ENCODE results near the gene AIRE. TPM values are rescaled to one million over a fixed set of nuclear protein-coding genes. Genes with fewer than 3 reads are reported as not detected.

Gene AIRE
- total RNA-seq, 4 donors from 2014 or later: 0.12 TPM; not detected in 3

DNA sequence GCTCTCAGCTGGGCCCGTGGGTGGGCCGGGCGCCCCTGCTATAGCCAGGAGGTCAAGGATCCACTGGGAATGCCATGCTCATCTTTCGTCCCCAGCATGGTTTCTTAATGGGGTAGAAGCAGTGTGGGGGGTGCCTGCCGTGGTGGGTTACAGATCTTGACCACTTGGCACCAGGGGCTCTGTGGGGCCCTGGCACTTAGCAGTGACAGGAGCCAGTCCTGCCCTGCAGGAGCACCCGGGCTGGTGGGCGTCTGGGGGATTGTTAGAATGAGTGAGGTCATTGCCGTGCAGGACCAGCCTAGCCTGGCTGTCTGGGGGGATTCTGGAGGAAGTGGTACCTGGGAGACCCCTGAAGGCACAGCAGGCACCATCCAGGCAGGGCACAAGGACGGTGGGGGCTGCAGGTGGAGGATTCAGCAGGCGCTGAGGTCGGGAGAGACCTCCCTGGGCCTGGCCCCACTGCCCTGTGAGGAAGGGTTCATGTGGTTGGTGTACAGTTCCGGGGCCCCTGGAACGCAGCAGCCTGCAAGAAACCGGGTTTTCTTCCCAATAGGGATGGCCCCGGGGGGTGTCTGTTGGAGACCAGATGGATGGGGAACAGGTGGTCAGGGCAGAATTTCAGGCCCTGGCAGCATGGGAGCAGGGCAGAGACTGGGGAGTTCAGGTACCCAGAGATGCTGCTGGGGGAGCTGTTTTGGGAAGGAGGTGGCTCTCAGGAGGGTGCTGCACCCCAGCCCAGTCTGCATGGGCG, 4.8 kb downstream of the AIRE start:
- no peak for DNase-seq (ENCODE audit: low spot score)
- TF ChIP-seq, protein P1, sequence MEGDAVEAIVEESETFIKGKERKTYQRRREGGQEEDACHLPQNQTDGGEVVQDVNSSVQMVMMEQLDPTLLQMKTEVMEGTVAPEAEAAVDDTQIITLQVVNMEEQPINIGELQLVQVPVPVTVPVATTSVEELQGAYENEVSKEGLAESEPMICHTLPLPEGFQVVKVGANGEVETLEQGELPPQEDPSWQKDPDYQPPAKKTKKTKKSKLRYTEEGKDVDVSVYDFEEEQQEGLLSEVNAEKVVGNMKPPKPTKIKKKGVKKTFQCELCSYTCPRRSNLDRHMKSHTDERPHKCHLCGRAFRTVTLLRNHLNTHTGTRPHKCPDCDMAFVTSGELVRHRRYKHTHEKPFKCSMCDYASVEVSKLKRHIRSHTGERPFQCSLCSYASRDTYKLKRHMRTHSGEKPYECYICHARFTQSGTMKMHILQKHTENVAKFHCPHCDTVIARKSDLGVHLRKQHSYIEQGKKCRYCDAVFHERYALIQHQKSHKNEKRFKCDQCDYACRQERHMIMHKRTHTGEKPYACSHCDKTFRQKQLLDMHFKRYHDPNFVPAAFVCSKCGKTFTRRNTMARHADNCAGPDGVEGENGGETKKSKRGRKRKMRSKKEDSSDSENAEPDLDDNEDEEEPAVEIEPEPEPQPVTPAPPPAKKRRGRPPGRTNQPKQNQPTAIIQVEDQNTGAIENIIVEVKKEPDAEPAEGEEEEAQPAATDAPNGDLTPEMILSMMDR (IDR thresholded peaks at IDR 0.05): no peak
- ATAC-seq (ENCODE audit: low FRiP score): no peak

- ATAC-seq (ENCODE audit: low FRiP score) (no peak), DNase-seq (ENCODE audit: low spot score) (no peak)
- TF ChIP-seq, protein P1 (IDR thresholded peaks at IDR 0.05): no peak
Observed at GRCh38 chr21:44291078-44291935, 5.6 kb downstream of the AIRE start.

- DNase-seq (ENCODE audit: low spot score) (no peak), ATAC-seq (ENCODE audit: low FRiP score) (no peak)
- TF ChIP-seq, protein P1 (IDR thresholded peaks at IDR 0.05): no peak
Observed at GRCh38 chr21:44291936-44292811, 6.5 kb downstream of the AIRE start.

- TF ChIP-seq, protein P1 (IDR thresholded peaks at IDR 0.05): no peak
- no peak for DNase-seq (ENCODE audit: low spot score)
- no peak for ATAC-seq (ENCODE audit: low FRiP score)
Observed at GRCh38 chr21:44292812-44293195, 7.1 kb downstream of the AIRE start.

- TF ChIP-seq, protein P1 (IDR thresholded peaks at IDR 0.05): no peak
- ATAC-seq (ENCODE audit: low FRiP score): no peak
- no peak for DNase-seq (ENCODE audit: low spot score)
Observed at GRCh38 chr21:44293551-44294231, 8.0 kb downstream of the AIRE start.

All from omental fat pad (tissue), 4 donors.